LHCN-M2 (cell line): ENCODE results near the gene CHADL. TPM values are rescaled to one million over a fixed set of nuclear protein-coding genes. Genes with fewer than 3 reads are reported as not detected.
A peak's percentile ranks its signal among the peaks of the same experiment; 100 is the strongest.

Experiments used
- DNase-seq: peaks from one replicate; pipeline ENCODE4 v3.0.0-alpha.2; 2012; ENCODE audit warnings: low read depth
- total RNA-seq: library from RNA; depleted of rRNA; stranded (reverse); fragments of >200 nt; gene quantifications from 2 replicates; pipeline ENCODE4 v1.2.3, GENCODE V29; 2014

Gene CHADL
- total RNA-seq, 1 experiment from 2014 or later, result 2.4 TPM

- DNase-seq, result no peak
Measured at GRCh38 chr22:41230401-41230785, 10.3 kb downstream of the CHADL start.

GRCh38 chr22:41229730-41230400 lies 10.9 kb downstream of the CHADL start:
- DNase-seq, result no peak

GRCh38 chr22:41229215-41229614 lies 11.5 kb downstream of the CHADL start:
- DNase-seq, result no peak

- no peak for DNase-seq
Measured at GRCh38 chr22:41226723-41227655, 13.7 kb downstream of the CHADL start.

GRCh38 chr22:41223535-41223934 lies 17.2 kb downstream of the CHADL start:
- no peak for DNase-seq

- no peak for DNase-seq
Measured at GRCh38 chr22:41222846-41223507, 17.8 kb downstream of the CHADL start.

GRCh38 chr22:41217553-41218157 lies 23.1 kb downstream of the CHADL start:
- DNase-seq, result peak; percentile 86

- DNase-seq, result peak; percentile 51
Measured at GRCh38 chr22:41216984-41217383, 23.7 kb downstream of the CHADL start.

GRCh38 chr22:41215926-41216325 lies 24.8 kb downstream of the CHADL start:
- DNase-seq, result no peak

GRCh38 chr22:41215409-41215808 lies 25.3 kb downstream of the CHADL start:
- no peak for DNase-seq

- no peak for DNase-seq
Measured at GRCh38 chr22:41206719-41207118, 34.0 kb downstream of the CHADL start.

GRCh38 chr22:41204992-41205900 lies 35.5 kb downstream of the CHADL start, which contains the start of gene L3MBTL2:
TSS of gene L3MBTL2 (plus strand) at chr22:41205312. CDS start at chr22:41205363, 51 bp downstream.
- peak; percentile 94 for DNase-seq

GRCh38 chr22:41204066-41204465 lies 36.7 kb downstream of the CHADL start:
- DNase-seq, result no peak

- DNase-seq, result no peak
Measured at GRCh38 chr22:41203118-41203517, 37.6 kb downstream of the CHADL start.

GRCh38 chr22:41201141-41201540 lies 39.6 kb downstream of the CHADL start:
- no peak for DNase-seq

GRCh38 chr22:41198027-41198580 lies 42.6 kb downstream of the CHADL start:
- no peak for DNase-seq

GRCh38 chr22:41197038-41197972 lies 43.4 kb downstream of the CHADL start:
- DNase-seq, result peak; percentile 52

GRCh38 chr22:41193829-41194228 lies 46.9 kb downstream of the CHADL start:
- DNase-seq, result no peak

- no peak for DNase-seq
Measured at GRCh38 chr22:41191467-41191866, 49.3 kb downstream of the CHADL start.
